ENCODE data around the gene C11orf68. TPM values are rescaled to one million over a fixed set of nuclear protein-coding genes. Genes with fewer than 3 reads are reported as not detected.
"Not testable (repeated sequence)": the region's sequence is repeated elsewhere in the genome, so short reads cannot be mapped to it uniquely, and the experiment has no call there.

C11orf68 gene
- total RNA-seq, 2 donors from 2014 or later, result 26.6 to 29.0 TPM

DNA sequence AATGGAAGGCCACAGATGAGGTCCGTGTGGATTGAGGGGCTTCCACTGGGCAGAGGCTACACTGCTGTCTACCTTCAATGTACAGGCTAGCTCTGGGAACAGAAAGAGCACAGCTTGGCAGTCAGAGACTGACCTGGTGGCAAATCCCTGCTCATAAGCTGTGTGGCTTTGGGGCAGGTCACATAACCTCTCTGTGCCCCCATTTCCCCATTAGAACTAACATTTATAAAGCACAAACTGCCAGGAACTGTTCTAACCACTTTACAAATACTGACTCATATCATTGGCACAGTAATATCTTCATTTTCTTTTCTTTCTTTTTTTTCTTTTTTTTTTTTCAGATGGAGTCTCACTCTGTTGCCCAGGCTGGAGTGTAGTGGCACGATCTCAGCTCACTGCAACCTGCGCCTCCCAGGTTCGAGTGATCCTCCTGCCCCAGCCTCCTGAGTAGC lies 21.8 kb downstream of the C11orf68 start:
- no peak overlapping the region for H3K27ac ChIP-seq
- no peak for DNase-seq
- H3K27me3 ChIP-seq, result no peaks in the 10 kb centered on the region
- H3K36me3 ChIP-seq, result no peaks in the 10 kb centered on the region
- intact Hi-C loops (cut with DNase I), result no loop called here
- H3K9me3 ChIP-seq, result no peaks in the 10 kb centered on the region
- H3K4me1 ChIP-seq, result peaks cover 9% of the 10 kb centered on the region
- TF ChIP-seq, protein P1, sequence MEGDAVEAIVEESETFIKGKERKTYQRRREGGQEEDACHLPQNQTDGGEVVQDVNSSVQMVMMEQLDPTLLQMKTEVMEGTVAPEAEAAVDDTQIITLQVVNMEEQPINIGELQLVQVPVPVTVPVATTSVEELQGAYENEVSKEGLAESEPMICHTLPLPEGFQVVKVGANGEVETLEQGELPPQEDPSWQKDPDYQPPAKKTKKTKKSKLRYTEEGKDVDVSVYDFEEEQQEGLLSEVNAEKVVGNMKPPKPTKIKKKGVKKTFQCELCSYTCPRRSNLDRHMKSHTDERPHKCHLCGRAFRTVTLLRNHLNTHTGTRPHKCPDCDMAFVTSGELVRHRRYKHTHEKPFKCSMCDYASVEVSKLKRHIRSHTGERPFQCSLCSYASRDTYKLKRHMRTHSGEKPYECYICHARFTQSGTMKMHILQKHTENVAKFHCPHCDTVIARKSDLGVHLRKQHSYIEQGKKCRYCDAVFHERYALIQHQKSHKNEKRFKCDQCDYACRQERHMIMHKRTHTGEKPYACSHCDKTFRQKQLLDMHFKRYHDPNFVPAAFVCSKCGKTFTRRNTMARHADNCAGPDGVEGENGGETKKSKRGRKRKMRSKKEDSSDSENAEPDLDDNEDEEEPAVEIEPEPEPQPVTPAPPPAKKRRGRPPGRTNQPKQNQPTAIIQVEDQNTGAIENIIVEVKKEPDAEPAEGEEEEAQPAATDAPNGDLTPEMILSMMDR (IDR thresholded peaks at IDR 0.05), result no peak
- no peak overlapping the region for H3K9ac ChIP-seq (ENCODE audit: low read depth in 2 of 2, low read length in 2 of 2)
- H3K4me3 ChIP-seq, result no peak overlapping the region

DNA sequence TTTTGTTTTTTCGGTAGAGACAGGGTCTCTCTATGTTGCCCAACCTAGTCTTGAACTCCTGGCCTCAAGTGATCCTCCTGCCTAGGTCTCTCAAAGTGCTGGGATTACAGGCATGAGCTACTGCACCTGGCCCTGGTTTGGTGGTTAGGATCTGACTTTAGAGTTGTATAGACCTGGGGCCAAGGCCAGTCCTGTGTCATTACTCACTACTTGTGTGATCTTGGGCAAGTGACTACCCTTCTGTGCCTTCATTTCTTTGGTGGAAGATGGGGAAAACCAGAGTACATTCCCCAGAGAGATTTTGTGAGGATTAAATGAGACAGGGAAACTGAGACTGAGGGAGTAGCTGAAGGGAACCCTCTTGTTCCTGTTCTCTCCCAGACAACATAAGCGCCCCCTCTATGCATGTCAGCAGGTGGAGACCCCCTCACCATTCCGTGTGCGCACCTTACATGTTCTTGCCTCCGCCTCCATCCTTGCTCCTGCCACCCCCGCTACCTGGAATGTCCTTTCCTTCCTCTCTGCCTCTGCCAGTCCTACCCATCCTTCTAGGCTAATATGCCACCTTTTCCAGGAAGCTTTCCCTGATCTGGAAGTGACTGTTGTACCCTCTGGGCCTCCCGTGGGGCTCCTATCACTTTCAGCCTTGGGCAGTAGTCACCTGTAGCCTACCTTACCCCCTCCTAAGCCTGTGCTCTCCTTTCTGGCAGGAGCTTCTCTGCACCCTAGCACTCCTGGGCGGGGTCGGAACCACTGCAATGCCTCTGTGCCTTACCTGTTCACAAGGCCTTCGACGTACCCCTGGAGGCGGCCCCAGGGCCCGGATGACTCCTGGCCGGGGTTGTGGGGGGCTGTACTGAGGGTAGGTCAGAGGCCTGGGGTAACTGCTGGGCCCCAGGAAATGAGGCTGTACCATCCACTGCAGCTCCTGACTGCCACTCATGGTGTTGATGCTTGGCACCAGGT lies 22.5 kb downstream of the C11orf68 start:
- H3K9me3 ChIP-seq, result no peaks in the 10 kb centered on the region
- H3K27ac ChIP-seq, result no peak overlapping the region
- H3K4me3 ChIP-seq, result no peak overlapping the region
- H3K4me1 ChIP-seq, result peaks cover 9% of the 10 kb centered on the region
- intact Hi-C loops (cut with DNase I), result no loop called here
- H3K27me3 ChIP-seq, result no peaks in the 10 kb centered on the region
- TF ChIP-seq, protein P1 (IDR thresholded peaks at IDR 0.05), result no peak
- H3K9ac ChIP-seq (ENCODE audit: low read depth in 2 of 2, low read length in 2 of 2), result no peak overlapping the region
- no peak for DNase-seq
- no peaks in the 10 kb centered on the region for H3K36me3 ChIP-seq

DNA sequence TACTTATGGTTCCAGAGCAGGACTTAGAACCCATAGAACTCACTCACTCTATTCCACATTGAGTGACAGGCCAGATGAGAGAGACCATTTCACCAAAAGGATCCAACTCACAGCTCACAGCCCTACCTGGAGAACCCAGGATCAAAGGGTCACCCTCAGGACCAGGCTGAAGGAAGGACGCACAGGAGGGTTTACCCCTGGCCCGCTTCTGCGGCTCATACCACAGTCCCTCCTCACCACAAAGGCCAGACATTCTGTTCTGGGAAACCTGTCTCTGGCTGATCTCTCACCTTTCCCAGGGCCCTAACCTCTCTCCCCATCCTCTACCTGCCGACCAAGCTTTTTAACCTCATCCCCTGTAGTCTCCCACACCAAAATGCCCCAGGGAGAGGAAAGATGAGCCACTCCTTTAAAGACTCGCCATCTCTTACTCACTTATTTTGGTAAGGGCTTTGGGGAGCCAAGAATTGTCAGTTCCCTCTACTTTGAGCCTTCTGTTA lies 23.3 kb downstream of the C11orf68 start:
- Histone ChIP-seq H3K4me1 (peaks cover 9% of the 10 kb centered on the region), H3K9ac (ENCODE audit: low read depth in 2 of 2, low read length in 2 of 2) (no peak overlapping the region), H3K27me3 (no peaks in the 10 kb centered on the region), H3K4me3 (no peak overlapping the region), H3K27ac (no peak overlapping the region), H3K9me3 (no peaks in the 10 kb centered on the region), H3K36me3 (no peaks in the 10 kb centered on the region)
- TF ChIP-seq, protein P1 (IDR thresholded peaks at IDR 0.05), result no peak
- intact Hi-C loops (cut with DNase I), result no loop called here
- no peak for DNase-seq

DNA sequence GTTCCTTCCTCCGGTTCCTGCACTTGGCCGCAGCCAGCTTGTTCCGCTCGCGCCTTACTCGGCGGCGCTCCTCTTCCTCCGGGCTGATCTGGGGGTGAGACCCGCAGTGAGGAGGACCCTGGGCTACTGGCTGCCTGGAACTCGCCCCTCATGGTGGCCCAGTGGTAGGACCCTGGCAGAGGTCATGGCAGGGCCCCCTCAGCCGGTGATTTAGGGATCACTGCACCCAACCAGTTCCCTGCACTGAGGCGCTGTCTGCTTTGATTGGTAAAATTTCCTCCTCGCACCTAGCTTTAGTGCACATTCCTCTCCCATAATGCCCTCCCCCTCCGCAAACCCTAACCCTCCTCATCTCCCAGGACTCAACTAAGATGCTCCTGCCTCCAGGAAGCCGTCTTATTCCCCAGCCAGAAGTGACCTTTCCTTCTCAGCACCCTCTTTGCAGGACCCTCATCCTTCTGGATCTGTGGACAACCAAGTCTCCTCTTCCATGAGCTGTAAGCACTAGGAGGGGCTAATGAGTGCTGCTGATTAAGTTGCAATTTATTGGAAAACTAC lies 24.7 kb downstream of the C11orf68 start:
- intact Hi-C loops (cut with DNase I), result no loop called here
- H3K9ac ChIP-seq (ENCODE audit: low read depth in 2 of 2, low read length in 2 of 2), result peak overlapping the region; percentile 61 to 64
- no peaks in the 10 kb centered on the region for H3K27me3 ChIP-seq
- no peak for DNase-seq
- no peaks in the 10 kb centered on the region for H3K36me3 ChIP-seq
- H3K9me3 ChIP-seq, result no peaks in the 10 kb centered on the region
- TF ChIP-seq, protein P1 (IDR thresholded peaks at IDR 0.05), result no peak
- H3K27ac ChIP-seq, result peak overlapping the region; percentile 74
- peak overlapping the region; percentile 21 for H3K4me3 ChIP-seq
- no peaks in the 10 kb centered on the region for H3K4me1 ChIP-seq

DNA sequence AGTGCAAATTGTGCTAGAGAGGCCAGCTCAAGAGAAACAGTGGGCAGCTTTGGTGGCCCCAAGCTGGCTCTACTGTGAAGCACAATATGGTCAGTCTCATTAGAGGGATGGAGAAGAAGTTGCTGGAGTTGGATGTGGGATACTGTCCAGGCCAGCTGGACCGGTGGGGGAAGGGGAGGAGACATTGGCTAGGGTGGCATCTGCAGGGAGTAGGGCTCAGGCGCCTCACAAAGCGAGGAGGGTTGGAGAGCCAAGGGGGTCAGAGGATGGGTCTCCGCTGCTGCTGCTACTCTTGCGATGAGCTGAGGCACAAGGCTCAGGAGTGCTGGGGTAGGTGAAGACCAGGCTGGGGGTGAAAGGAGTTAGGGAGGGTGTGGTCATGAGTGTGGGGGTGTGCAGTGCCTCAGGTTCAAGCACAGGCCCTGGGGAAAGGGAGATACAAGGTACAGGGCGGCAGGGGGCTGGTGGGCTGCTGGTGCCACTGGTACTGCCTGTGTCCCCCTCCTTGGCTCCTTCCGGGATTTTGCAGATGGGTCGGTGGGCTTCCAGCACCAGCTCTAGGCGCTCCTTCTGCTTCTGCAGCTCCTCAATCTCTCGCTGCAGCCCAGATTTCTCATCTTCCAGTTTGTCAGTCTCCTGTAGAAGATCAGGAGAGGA lies 26.1 kb downstream of the C11orf68 start:
- H3K4me1 ChIP-seq, result peaks cover 1% of the 10 kb centered on the region

DNA sequence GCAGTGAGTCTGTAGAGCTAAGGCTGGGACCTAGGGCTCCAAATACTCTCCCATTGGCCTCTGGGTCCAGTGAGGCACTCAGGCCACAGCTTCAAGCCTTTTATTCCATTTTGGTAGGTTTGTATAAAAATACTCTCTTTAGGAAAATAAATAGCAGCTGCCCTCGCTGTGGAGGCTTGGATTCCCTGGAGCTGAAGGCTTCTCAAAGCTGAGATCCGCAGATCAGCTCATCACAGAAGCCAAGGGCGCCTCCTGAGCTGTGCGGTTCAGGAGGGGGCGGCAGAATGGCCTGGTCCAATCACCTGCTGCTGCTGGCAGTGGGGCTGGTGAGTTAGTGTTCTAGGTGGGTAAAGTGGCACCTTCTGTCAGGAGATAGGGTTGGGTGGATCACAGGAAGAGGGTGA lies 26.7 kb downstream of the C11orf68 start:
- H3K36me3 ChIP-seq; H3K9me3 ChIP-seq; intact Hi-C loops (cut with DNase I); DNase-seq; H3K27me3 ChIP-seq; H3K4me1 ChIP-seq: not testable (repeated sequence)
- H3K4me3 ChIP-seq, result peak overlapping the region; percentile 66
- H3K27ac ChIP-seq, result peak overlapping the region; percentile 42
- peak overlapping the region; percentile 87 to 94 for H3K9ac ChIP-seq (ENCODE audit: low read depth in 2 of 2, low read length in 2 of 2)

More for the DNA sequence above, 26.1 kb downstream of the C11orf68 start:
- no peak for DNase-seq
- H3K27me3 ChIP-seq, result no peaks in the 10 kb centered on the region
- no peaks in the 10 kb centered on the region for H3K36me3 ChIP-seq
- TF ChIP-seq, protein P1 (IDR thresholded peaks at IDR 0.05), result no peak
- peak overlapping the region; percentile 66 for H3K4me3 ChIP-seq
- intact Hi-C loops (cut with DNase I), result no loop called here
- H3K9me3 ChIP-seq, result no peaks in the 10 kb centered on the region
- H3K27ac ChIP-seq, result peak overlapping the region; percentile 42
- H3K9ac ChIP-seq (ENCODE audit: low read depth in 2 of 2, low read length in 2 of 2), result no peak overlapping the region
